Ovary (tissue), 10 donors: ENCODE data around the gene FBXO40. TPM values are rescaled to one million over a fixed set of nuclear protein-coding genes. Genes with fewer than 3 reads are reported as not detected.

Experiments
- DNase-seq, 5 donors: peaks; one replicate each; pipeline ENCODE4 v3.0.0-alpha.2; 2019 to 2020
- H3K27ac ChIP-seq, 2 donors: fragments of 200-600 bp; one replicate each; pipeline versions ENCODE4 v1.5.1 to v1.8.0; 2019 to 2022
- H3K27me3 ChIP-seq: fragments of 200-600 bp; one replicate; pipeline ENCODE4 v1.8.0; 2022
- H3K36me3 ChIP-seq: fragments of 200-600 bp; sonication (generic); one replicate; pipeline ENCODE4 v1.5.1; 2019
- H3K4me1 ChIP-seq: one replicate; pipeline ENCODE4 v1.8.1; 2013; ENCODE audit warnings: mild to moderate bottlenecking, moderate library complexity; ENCODE audit not compliant: insufficient read depth
- H3K4me3 ChIP-seq: fragments of 200-600 bp; sonication (generic); one replicate; pipeline ENCODE4 v1.5.1; 2017
- H3K9me3 ChIP-seq, 2 donors: fragments of 200-600 bp in 1 of 2; sonication (generic) in 1 of 2; one replicate each; pipeline versions ENCODE4 v1.5.1 to v1.8.1; 2013 to 2019; ENCODE audit warnings: mild to moderate bottlenecking in 1 of 2, moderate library complexity in 1 of 2
- EP300 ChIP-seq: sonication (generic); formaldehyde crosslinking; IDR thresholded peaks from one replicate; pipeline ENCODE4 v1.6.1; 2017; ENCODE audit warnings: antibody characterized with exemption
- POLR2A ChIP-seq: fragments of 450-650 bp; IDR thresholded peaks from one replicate; pipeline ENCODE4 v1.6.1; 2017; ENCODE audit warnings: antibody characterized with exemption, mild to moderate bottlenecking, moderate library complexity
- WGBS, 3 donors: extraction: QIAGEN DNeasy Blood & Tissue Kit in 1 of 3; methylation state at CpG; one replicate each; pipeline versions ENCODE4 v1.1.5 to v1.1.7; 2013 to 2017; 5-methylcytosine and 5-hydroxymethylcytosine counted together
- intact Hi-C, 4 donors: fragments of 100-400 bp; cut with DNase I; formaldehyde crosslinking; loops; one replicate each; pipeline versions ENCODE4 v1.11.0 to v1.15.1; 2022 to 2023
- long read RNA-seq, 3 donors: library from polyadenylated mRNA in 2 of 3; unstranded in 2 of 3; transcript quantifications; one replicate each; pipeline ENCODE4 v2.0.0 and lab custom pipeline, GENCODE V29; 2021 to 2026
- polyA plus RNA-seq, 2 donors: library from polyadenylated mRNA; stranded (reverse); fragments of 200-250 nt in 1 of 2; fragments of 350-450 nt in 1 of 2; fragmentation: Illumina TruSeq in 1 of 2; extraction: RNeasy Lipid Tissue Mini Kit (QIAGEN cat#74804) in 1 of 2; gene quantifications; one replicate each; pipeline ENCODE4 v1.2.3, GENCODE V29; 2013 to 2014
- total RNA-seq, 7 donors: library from RNA; depleted of rRNA in 2 of 7; stranded (reverse); fragments of >200 nt in 2 of 7; fragmentation: NEBNext Ultra II Directional in 3 of 7; extraction: Animal tissue kit (Norgen Biotek cat#: 25700) in 3 of 7; gene quantifications; one replicate each; pipeline versions ENCODE4 v1.1.0 to v1.2.4, GENCODE V29; 2016 to 2023
- TF ChIP-seq, protein P1 (sequence below), 3 donors: fragments of 450-650 bp in 2 of 3; fragments of 200-600 bp in 1 of 3; IDR thresholded peaks; one replicate each; pipeline versions ENCODE4 v1.5.1 to v1.8.0; 2016 to 2022; ENCODE audit warnings: antibody characterized with exemption in 3 of 3, mild to moderate bottlenecking in 1 of 3
- donor health status: DM: no; HTN: no; CAD: no; lungs with moderate emphysema.
- donor health status: DM: no; HTN: no; CAD: no.
- donor health status: Bipolar disorder and iron deficiency.
- donor health status: DM: yes; HTN: yes; CAD: no.
- donor health status: DM: no; HTN: no; CAD: no.
- donor health status: DM: yes; HTN: yes; CAD: no.

The FBXO40 gene, protein sequence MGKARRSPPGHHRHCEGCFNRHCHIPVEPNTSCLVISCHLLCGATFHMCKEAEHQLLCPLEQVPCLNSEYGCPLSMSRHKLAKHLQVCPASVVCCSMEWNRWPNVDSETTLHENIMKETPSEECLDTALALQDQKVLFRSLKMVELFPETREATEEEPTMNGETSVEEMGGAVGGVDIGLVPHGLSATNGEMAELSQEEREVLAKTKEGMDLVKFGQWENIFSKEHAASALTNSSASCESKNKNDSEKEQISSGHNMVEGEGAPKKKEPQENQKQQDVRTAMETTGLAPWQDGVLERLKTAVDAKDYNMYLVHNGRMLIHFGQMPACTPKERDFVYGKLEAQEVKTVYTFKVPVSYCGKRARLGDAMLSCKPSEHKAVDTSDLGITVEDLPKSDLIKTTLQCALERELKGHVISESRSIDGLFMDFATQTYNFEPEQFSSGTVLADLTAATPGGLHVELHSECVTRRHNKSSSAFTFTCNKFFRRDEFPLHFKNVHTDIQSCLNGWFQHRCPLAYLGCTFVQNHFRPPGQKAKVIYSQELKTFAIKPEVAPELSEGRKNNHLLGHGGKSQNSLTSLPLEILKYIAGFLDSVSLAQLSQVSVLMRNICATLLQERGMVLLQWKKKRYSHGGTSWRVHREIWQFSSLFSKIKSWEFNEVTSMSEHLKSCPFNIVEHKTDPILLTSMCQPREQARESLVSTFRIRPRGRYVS
- total RNA-seq (1 to 10 TPM in 1 of 7 donors, under 1 TPM in 5, not detected in 1; 0.08 to 1.2 (median 0.17) TPM), polyA plus RNA-seq (under 1 TPM; 0.11 to 0.63 TPM)
- long read RNA-seq, donor 1: 0 reads
- long read RNA-seq, donor 2: 0 reads
- long read RNA-seq, donor 3: 0 reads

DNA sequence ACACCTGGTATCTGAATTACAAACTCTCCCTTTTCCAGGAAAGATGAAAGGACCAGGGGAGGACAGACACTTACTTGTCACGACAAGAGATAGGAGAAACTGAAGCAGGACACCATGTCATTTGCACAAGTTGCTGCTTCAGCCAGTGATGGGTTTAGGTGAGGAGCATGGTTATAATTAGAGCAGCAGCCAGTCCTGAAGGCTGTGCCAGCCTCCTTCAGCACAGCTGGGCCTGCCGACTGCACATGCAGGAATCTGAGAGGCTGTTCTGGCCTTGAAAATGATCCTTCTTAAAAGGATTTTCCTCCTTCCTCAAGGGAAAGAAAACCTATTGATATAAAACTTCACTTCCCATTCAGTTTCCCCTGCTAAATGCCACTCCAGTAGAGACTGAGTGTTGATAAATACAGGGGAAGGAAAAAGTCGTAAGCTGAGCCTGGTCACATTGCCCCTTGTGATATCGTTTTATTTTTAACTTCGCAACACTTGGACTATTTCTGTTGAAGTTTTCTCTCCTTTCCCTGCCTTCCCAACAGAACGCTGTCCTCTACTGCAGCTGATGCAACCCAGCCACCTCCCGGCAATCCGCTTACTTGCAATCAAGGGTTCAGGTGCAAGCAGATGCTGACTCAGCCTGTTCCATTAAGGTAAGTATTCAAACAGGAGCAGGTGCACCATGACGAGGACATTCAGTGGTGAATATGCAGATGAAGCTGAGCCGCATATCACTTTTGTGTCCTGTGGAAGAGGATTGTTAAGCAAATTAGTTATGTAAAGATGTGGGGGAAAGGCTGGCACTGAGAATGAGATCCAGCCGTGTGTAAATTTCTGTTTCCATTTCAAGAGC is at the start of gene FBXO40:
Gene FBXO40, plus strand, starts transcription at position 524 of the 847 bp plus-strand sequence. CDS start 27,197 bp downstream, outside the sequence.
- WGBS, 3 donors: 13 to 22% (median 18%) methylated on average over 11 of the region's 11 CpGs
- Histone ChIP-seq H3K4me3 (no peak within 1 kb of the TSS), H3K27ac (peak within 1 kb of the TSS in 1 of 2 donors; percentile 18), H3K9me3 (no peaks in the 10 kb centered on the region), H3K36me3 (no peaks in the 10 kb centered on the region), H3K27me3 (no peaks in the 10 kb centered on the region), H3K4me1 (peaks cover 2% of the 10 kb centered on the region)
- DNase-seq: peak; percentile 16 to 36 (median 18)
- TF ChIP-seq POLR2A: no peak
- TF ChIP-seq EP300: no peak
- TF ChIP-seq, protein P1, sequence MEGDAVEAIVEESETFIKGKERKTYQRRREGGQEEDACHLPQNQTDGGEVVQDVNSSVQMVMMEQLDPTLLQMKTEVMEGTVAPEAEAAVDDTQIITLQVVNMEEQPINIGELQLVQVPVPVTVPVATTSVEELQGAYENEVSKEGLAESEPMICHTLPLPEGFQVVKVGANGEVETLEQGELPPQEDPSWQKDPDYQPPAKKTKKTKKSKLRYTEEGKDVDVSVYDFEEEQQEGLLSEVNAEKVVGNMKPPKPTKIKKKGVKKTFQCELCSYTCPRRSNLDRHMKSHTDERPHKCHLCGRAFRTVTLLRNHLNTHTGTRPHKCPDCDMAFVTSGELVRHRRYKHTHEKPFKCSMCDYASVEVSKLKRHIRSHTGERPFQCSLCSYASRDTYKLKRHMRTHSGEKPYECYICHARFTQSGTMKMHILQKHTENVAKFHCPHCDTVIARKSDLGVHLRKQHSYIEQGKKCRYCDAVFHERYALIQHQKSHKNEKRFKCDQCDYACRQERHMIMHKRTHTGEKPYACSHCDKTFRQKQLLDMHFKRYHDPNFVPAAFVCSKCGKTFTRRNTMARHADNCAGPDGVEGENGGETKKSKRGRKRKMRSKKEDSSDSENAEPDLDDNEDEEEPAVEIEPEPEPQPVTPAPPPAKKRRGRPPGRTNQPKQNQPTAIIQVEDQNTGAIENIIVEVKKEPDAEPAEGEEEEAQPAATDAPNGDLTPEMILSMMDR (IDR thresholded peaks at IDR 0.05): no peak
- intact Hi-C loops: no loop called here

DNA sequence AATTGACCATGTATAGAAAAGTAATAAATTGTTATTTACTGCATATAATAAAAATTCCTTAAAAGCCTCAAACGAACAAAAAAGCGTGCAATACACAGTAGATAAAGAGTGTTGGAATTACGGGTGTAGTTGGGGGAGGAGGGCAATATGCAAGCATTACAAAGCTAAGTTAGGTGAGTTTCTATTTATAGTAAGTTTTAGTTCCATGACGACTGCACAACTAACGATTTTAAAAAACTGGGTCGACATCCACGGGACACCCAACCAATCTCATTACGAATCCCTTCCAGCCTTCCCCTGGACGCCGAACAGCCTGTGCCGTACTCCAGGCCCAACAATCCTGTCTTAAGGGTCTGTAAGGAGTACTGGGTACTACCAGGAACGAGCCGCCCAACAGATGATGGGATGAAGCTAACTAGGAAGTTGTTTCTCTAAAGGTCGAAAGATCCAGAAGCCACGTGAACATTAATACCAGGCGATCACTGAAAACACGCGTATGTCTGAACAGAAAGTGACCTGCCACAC is 48.1 kb upstream of the FBXO40 start:
- Histone ChIP-seq H3K4me1 (peaks cover 1% of the 10 kb centered on the region), H3K27me3 (no peaks in the 10 kb centered on the region), H3K4me3 (peak overlapping the region; percentile 42), H3K36me3 (no peaks in the 10 kb centered on the region), H3K27ac (no peak overlapping the region), H3K9me3 (no peaks in the 10 kb centered on the region)
- TF ChIP-seq EP300 (no peak), POLR2A (no peak)
- TF ChIP-seq, protein P1 (IDR thresholded peaks at IDR 0.05): no peak
- intact Hi-C loops: loop anchor here in 2 of 4 donors (5.0 to 10.0 kb wide), 2 partner anchors 840 to 1137 kb away; partner anchors contain the start of genes FAM162A (in 1 of the 2), MIX23 (in 1 of the 2) and PARP14 (in 1 of the 2)
- DNase-seq: no peak
- 2 to 3% (median 2%) methylated on average over 18 of the region's 18 CpGs for WGBS, 3 donors

DNA sequence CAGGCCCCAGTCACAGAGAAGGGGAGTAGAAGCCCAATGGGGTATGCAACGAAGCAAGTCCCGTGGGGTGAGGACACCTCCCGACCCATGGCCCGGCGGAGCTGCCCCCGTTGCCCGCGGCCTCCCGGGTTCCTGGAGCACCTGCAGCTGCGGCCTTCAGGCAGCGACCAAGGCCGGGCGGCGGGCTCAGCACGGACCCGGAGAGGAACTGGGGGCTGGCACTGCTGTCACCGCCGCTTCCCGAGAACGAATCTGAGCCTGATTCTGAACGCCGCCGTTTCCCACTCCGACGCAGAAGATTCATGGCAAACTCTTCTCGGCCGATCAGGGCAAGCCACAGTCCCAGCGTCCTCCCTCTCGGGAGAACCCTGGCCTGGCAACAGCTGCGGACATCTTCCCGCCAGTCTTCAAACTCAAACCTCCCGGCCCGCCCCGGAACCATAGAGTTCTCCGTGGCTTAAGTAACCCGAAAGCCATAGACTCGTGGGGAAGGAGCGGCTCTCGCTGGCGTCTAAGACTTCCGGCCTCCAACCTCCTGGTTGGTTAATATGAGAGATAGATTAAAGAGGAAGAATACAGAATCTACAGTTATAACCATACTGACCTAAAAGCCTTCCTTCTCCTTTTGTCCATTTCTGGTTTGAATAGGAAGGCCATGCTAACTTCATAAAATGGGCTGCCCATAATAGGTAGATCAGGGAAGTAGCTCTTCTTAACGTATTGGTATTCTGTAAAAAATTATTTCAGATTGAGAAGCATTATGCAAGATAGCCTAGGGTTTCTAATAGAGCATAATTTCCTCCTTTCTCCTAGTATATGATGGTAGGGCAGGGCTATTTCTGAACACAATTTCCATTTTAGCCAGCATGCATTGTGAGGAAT is 47.4 kb upstream of the FBXO40 start, which contains the start of gene POLQ:
Gene POLQ, minus strand, starts transcription at position 415 of the 882 bp plus-strand sequence. Its CDS starts 111 bp downstream, at position 304.
- Histone ChIP-seq H3K36me3 (no peaks in the 10 kb centered on the region), H3K9me3 (no peaks in the 10 kb centered on the region), H3K4me3 (peak within 1 kb of the TSS; percentile 42), H3K27ac (peak within 1 kb of the TSS; percentile 8 to 10), H3K4me1 (peaks cover 1% of the 10 kb centered on the region), H3K27me3 (no peaks in the 10 kb centered on the region)
- intact Hi-C loops: loop anchor here in 2 of 4 donors (5.0 to 10.0 kb wide), 2 partner anchors 839 to 1136 kb away; partner anchors contain the start of genes FAM162A (in 1 of the 2), MIX23 (in 1 of the 2) and PARP14 (in 1 of the 2)
- peak; percentile 82 to 89 (median 84) for DNase-seq
- TF ChIP-seq, protein P1 (IDR thresholded peaks at IDR 0.05): no peak
- TF ChIP-seq POLR2A (no peak), EP300 (no peak)
- 0 to 1% (median 1%) methylated on average over 42 of the region's 42 CpGs for WGBS, 3 donors
